PC-9 (cell line): ENCODE data around the gene PTH1R. TPM values are rescaled to one million over a fixed set of nuclear protein-coding genes. Genes with fewer than 3 reads are reported as not detected.

Experiments
- BruUV-seq: library from RNA; stranded (reverse); fragments of 400-500 nt; replicated peaks from 2 replicates; lab custom pipeline; 2021; lab: Mats Ljungman, UMichigan
- CTCF ChIA-PET: fragments of 300-600 bp; sonication (Branson Sonifier 250); formaldehyde crosslinking; loops from one replicate; lab custom pipeline; 2022; ENCODE audit warnings: antibody characterized with exemption; lab: Charles Lee
- POLR2A ChIA-PET: fragments of 300-600 bp; sonication (Branson Sonifier 250); formaldehyde crosslinking; loops from one replicate; lab custom pipeline; 2022; ENCODE audit warnings: antibody characterized with exemption; ENCODE audit not compliant: unreplicated experiment; lab: Charles Lee
- DNase-seq, 2 experiments: peaks; one replicate each; pipeline versions ENCODE4 v3.0.0 to v3.0.0-alpha.2; 2015 to 2022; ENCODE audit warnings: mixed read lengths in 1 of 2
- H2AFZ ChIP-seq: fragments of 200-600 bp; sonication (generic); 2 replicates; pipeline ENCODE4 v1.8.1; 2017; ENCODE audit warnings: antibody characterized with exemption
- H3F3A ChIP-seq: fragments of 200-600 bp; sonication (generic); 2 replicates; pipeline ENCODE4 v1.8.1; 2017; ENCODE audit warnings: antibody characterized with exemption, mild to moderate bottlenecking, low read depth; ENCODE audit not compliant: insufficient read depth
- H3K27ac ChIP-seq: fragments of 200-600 bp; sonication (generic); 2 replicates; pipeline ENCODE4 v1.6.1; 2016; ENCODE audit warnings: mixed run types
- H3K27me3 ChIP-seq: fragments of 200-600 bp; sonication (generic); 2 replicates; pipeline ENCODE4 v1.6.1; 2016; ENCODE audit warnings: low read depth, mixed run types; ENCODE audit not compliant: insufficient read depth
- H3K36me3 ChIP-seq: fragments of 200-600 bp; sonication (generic); 2 replicates; pipeline ENCODE4 v1.6.1; 2016; ENCODE audit warnings: low read depth, mixed run types
- H3K4me1 ChIP-seq: fragments of 200-600 bp; sonication (generic); replicated peaks from 2 replicates; pipeline ENCODE4 v1.6.1; 2016; ENCODE audit warnings: mixed run types; ENCODE audit not compliant: insufficient read depth
- H3K4me2 ChIP-seq: fragments of 200-600 bp; sonication (generic); 2 replicates; pipeline ENCODE4 v1.6.1; 2017; ENCODE audit warnings: mixed run types
- H3K4me3 ChIP-seq: fragments of 200-600 bp; sonication (generic); 2 replicates; pipeline ENCODE4 v1.6.1; 2016; ENCODE audit warnings: mixed run types
- H3K79me2 ChIP-seq: fragments of 200-600 bp; sonication (generic); 2 replicates; pipeline ENCODE4 v1.6.1; 2017; ENCODE audit warnings: low read depth, mixed run types
- H3K9me2 ChIP-seq: fragments of 200-600 bp; sonication (generic); 2 replicates; pipeline ENCODE4 v1.8.1; 2017; ENCODE audit warnings: mild to moderate bottlenecking; ENCODE audit not compliant: insufficient read depth
- H3K9me3 ChIP-seq: fragments of 200-600 bp; sonication (generic); 2 replicates; pipeline ENCODE4 v1.8.1; 2016; ENCODE audit warnings: low read depth; ENCODE audit not compliant: insufficient read depth
- H4K20me1 ChIP-seq: fragments of 200-600 bp; sonication (generic); 2 replicates; pipeline ENCODE4 v1.8.1; 2017; ENCODE audit not compliant: insufficient read depth
- CTCF ChIP-seq: fragments of 200-600 bp; sonication (generic); conservative IDR thresholded peaks from 2 replicates; pipeline ENCODE4 v1.6.1; 2017; ENCODE audit warnings: mixed run types, antibody characterized with exemption, mild to moderate bottlenecking, moderate library complexity
- EZH2 ChIP-seq: fragments of 200-600 bp; sonication (generic); IDR thresholded peaks from 2 replicates; pipeline ENCODE4 v1.8.0; 2017; ENCODE audit warnings: antibody characterized with exemption, low read depth
- intact Hi-C: fragments of 100-400 bp; cut with micrococcal nuclease; formaldehyde crosslinking; loops from one replicate; pipeline ENCODE4 v1.10.0; 2022; ENCODE audit not compliant: unreplicated experiment
- total RNA-seq: library from RNA; stranded (reverse); gene quantifications from 2 replicates; pipeline ENCODE4 v1.2.3, GENCODE V29; 2021

The PTH1R gene
- total RNA-seq, 1 experiment from 2014 or later: not detected

DNA sequence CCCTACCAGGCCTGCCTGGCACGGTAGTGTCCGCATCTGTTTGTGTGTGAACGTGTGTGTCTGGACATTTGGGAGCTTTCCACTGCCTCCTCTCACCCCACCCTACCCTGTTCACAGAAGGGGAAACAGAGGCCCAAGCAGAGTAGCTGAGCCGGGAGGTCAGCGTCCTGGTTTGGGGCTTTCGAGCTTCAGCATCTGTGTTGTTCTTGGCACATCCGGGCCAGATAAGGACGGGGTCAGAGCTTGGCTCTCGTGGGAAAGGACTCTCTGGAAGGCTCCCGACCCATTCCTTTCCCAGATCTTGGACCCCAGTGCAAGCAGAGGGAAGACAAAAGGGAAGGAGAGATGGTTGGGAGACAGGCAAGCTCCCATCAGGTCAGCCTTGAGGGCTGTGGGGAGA lies 6.3 kb upstream of the PTH1R start:
- Histone ChIP-seq H3K4me3 (no peak overlapping the region), H3K79me2 (no peaks in the 10 kb centered on the region), H4K20me1 (no peaks in the 10 kb centered on the region), H3K4me2 (no peak overlapping the region), H3K27me3 (no peaks in the 10 kb centered on the region), H3K27ac (no peak overlapping the region), H3K36me3 (no peaks in the 10 kb centered on the region), H2AFZ (no peak overlapping the region), H3K9me3 (no peaks in the 10 kb centered on the region), H3K4me1 (no peaks in the 10 kb centered on the region), H3K9me2 (no peaks in the 10 kb centered on the region), H3F3A (no peaks in the 10 kb centered on the region)
- TF ChIP-seq EZH2 (no peak), CTCF (no peak)
- CTCF ChIA-PET: interaction anchor here (0.7 kb wide), 1 partner anchor 38 kb away, joined by 3 read pairs; no protein-coding TSS in a partner anchor
- POLR2A ChIA-PET: interaction anchor here (1.0 kb wide), 1 partner anchor 11 kb away, joined by 10 read pairs; no protein-coding TSS in a partner anchor
- no peak for DNase-seq
- no TSS peak for BruUV-seq
- intact Hi-C loops: no loop called here

GRCh38 chr3:46873521-46873920 lies 4.0 kb upstream of the PTH1R start:
- no peaks in the 10 kb centered on the region for H4K20me1 ChIP-seq
- ChIA-PET POLR2A (no interaction called here), CTCF (no interaction called here)
- no peak overlapping the region for H3K4me3 ChIP-seq
- peaks cover 3% of the 10 kb centered on the region for H3K4me1 ChIP-seq
- H3K79me2 ChIP-seq: no peaks in the 10 kb centered on the region
- intact Hi-C loops: no loop called here
- no peaks in the 10 kb centered on the region for H3K36me3 ChIP-seq
- H3F3A ChIP-seq: no peaks in the 10 kb centered on the region
- BruUV-seq: no TSS peak
- H3K27me3 ChIP-seq: no peaks in the 10 kb centered on the region
- H3K9me2 ChIP-seq: no peaks in the 10 kb centered on the region
- TF ChIP-seq CTCF (no peak), EZH2 (no peak)
- no peak overlapping the region for H3K27ac ChIP-seq
- no peak overlapping the region for H3K4me2 ChIP-seq
- DNase-seq: no peak
- H2AFZ ChIP-seq: no peak overlapping the region
- no peaks in the 10 kb centered on the region for H3K9me3 ChIP-seq

- TF ChIP-seq EZH2 (no peak), CTCF (no peak)
- H3K4me2 ChIP-seq: no peak overlapping the region
- no peaks in the 10 kb centered on the region for H3K36me3 ChIP-seq
- no peaks in the 10 kb centered on the region for H3K9me3 ChIP-seq
- POLR2A ChIA-PET: no interaction called here
- BruUV-seq: no TSS peak
- intact Hi-C loops: no loop called here
- CTCF ChIA-PET: no interaction called here
- no peaks in the 10 kb centered on the region for H3K9me2 ChIP-seq
- no peak overlapping the region for H3K4me3 ChIP-seq
- H3K27me3 ChIP-seq: no peaks in the 10 kb centered on the region
- peaks cover 12% of the 10 kb centered on the region for H3K4me1 ChIP-seq
- no peaks in the 10 kb centered on the region for H4K20me1 ChIP-seq
- no peak for DNase-seq
- no peaks in the 10 kb centered on the region for H3K79me2 ChIP-seq
- no peak overlapping the region for H3K27ac ChIP-seq
- no peaks in the 10 kb centered on the region; the same call in 1 of the 2 replicates for H3F3A ChIP-seq
- H2AFZ ChIP-seq: no peak overlapping the region
Measured at GRCh38 chr3:46874430-46874829, 3.1 kb upstream of the PTH1R start.
